GM18873 (cell line): ENCODE data around the gene BCO1.
"Not testable (repeated sequence)": the region's sequence is repeated elsewhere in the genome, so short reads cannot be mapped to it uniquely, and the experiment has no call there.

Source experiments
- ATAC-seq: cut with Tn5 transposase; IDR thresholded peaks from one replicate; pipeline ENCODE4 v1.9.1; 2021; ENCODE audit warnings: mild to moderate bottlenecking, moderate library complexity, moderate number of reproducible peaks; ENCODE audit not compliant: unreplicated experiment, low FRiP score

Gene BCO1

GRCh38 chr16:81238296-81239011 is at the start of gene BCO1:
Gene BCO1, plus strand, starts transcription at chr16:81238689. Its CDS starts 220 bp downstream, at chr16:81238909.
- ATAC-seq: no peak

- no peak for ATAC-seq
Observed at GRCh38 chr16:81189100-81189664, 49.3 kb upstream of the BCO1 start.

- no peak for ATAC-seq
Observed at GRCh38 chr16:81190667-81191066, 47.8 kb upstream of the BCO1 start.

GRCh38 chr16:81195885-81196534 is 42.5 kb upstream of the BCO1 start:
- no peak for ATAC-seq

GRCh38 chr16:81198635-81199034 is 39.9 kb upstream of the BCO1 start:
- ATAC-seq: no peak

GRCh38 chr16:81201267-81201666 is 37.2 kb upstream of the BCO1 start:
- ATAC-seq: no peak

- ATAC-seq: no peak
Observed at GRCh38 chr16:81204798-81205680, 33.5 kb upstream of the BCO1 start.

GRCh38 chr16:81207076-81207475 is 31.4 kb upstream of the BCO1 start:
- no peak for ATAC-seq

- ATAC-seq: no peak
Observed at GRCh38 chr16:81210807-81211206, 27.7 kb upstream of the BCO1 start.

GRCh38 chr16:81212830-81213465 is 25.5 kb upstream of the BCO1 start:
- ATAC-seq: no peak

- no peak for ATAC-seq
Observed at GRCh38 chr16:81214745-81215166, 23.7 kb upstream of the BCO1 start.

- no peak for ATAC-seq
Observed at GRCh38 chr16:81216114-81216513, 22.4 kb upstream of the BCO1 start.

GRCh38 chr16:81216706-81217105 is 21.8 kb upstream of the BCO1 start:
- ATAC-seq: no peak

- ATAC-seq: no peak
Observed at GRCh38 chr16:81219151-81219550, 19.3 kb upstream of the BCO1 start.

GRCh38 chr16:81220349-81220748 is 18.1 kb upstream of the BCO1 start:
- no peak for ATAC-seq

- ATAC-seq: no peak
Observed at GRCh38 chr16:81221731-81222130, 16.8 kb upstream of the BCO1 start.

GRCh38 chr16:81224824-81225223 is 13.7 kb upstream of the BCO1 start:
- ATAC-seq: no peak

- ATAC-seq: not testable (repeated sequence)
Observed at GRCh38 chr16:81225697-81226096, 12.8 kb upstream of the BCO1 start.

- ATAC-seq: no peak
Observed at GRCh38 chr16:81227785-81228184, 10.7 kb upstream of the BCO1 start.

GRCh38 chr16:81229811-81230210 is 8.7 kb upstream of the BCO1 start:
- no peak for ATAC-seq
